ENCODE results near the gene GPC6.

Gene GPC6

DNA sequence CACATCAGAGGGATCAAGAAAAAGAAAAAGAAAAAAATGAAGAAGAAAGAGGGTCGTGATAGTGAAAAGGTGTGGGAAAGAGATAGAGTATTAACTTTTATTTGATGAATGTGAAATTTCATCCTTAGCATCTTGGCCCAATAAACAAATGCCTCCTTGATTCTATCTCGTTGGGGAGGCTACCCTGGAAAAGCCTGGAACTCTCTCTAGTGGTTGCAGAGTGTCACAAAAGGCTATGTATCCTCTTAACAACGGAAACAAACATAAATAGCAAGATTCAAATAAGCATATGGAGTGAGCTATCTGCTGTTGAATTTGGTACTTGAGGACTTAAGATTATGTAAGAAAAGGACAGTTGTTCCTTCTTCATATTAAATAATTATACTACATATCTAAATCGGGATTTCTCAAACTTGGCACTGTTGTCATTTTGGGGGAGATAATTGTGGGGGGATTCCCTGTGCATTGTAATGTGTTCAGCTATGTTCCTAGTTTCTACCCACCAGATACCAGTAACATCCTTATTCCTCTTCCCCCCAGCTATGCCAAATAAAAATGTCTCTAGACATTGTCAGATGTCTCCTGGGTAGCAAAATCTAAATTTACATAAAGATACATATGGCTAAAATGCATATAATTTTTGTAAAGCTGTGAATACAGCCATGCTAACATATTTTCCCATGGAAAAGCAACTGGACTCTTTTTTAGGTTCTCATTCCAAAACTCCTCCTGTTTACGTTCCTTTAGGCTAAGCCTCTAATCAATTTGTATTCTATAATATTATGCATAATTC is 695.7 kb downstream of the GPC6 start:
- DNase-seq (ENCODE audit: low read depth in 2 of 2) = no peak

DNA sequence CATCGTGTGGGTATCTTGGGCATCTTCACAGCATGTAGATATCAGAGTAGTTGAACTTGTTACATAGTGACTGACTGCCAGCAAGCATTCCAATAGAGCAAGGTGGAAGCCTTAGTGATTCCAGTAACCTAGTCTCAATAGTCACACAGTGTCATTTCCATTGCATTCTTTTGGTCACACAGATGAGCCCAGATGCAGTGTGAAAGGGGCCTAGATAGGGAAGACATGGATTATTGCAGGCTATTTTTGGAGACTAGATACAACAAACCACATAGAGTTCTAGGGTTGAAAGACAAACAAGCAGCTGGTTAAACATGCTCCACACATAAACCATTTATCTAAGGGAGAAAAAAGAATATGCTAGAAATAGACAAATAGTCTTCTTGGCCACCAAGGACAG is 699.4 kb downstream of the GPC6 start:
- no peak for DNase-seq (ENCODE audit: low read depth in 2 of 2)

- no peak for DNase-seq (ENCODE audit: low read depth in 2 of 2)
Measured at GRCh38 chr13:93926425-93926824, 699.8 kb downstream of the GPC6 start.

DNA sequence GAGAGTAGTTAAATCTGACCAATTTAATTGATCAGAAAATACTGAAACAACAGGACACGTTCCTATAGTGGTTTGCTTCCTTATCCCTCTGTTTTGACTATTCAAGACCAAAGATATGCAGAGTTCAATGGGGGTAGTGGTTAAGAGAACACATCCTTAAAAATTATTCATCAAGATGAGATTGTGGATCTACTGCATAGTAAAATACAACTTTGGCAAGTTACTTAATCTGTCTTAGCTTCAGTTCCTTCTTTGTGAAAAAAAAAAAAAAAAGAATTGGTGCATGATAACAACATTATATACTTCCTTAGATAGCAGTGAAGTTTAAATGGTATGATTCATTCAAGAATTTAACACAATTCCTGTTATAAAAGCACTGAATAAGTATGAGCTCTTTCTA is 700.8 kb downstream of the GPC6 start:
- no peak for DNase-seq (ENCODE audit: low read depth in 2 of 2)

GRCh38 chr13:93932901-93933300 is 706.3 kb downstream of the GPC6 start:
- DNase-seq (ENCODE audit: low read depth in 2 of 2) = no peak

GRCh38 chr13:93936901-93937300 is 710.3 kb downstream of the GPC6 start:
- DNase-seq (ENCODE audit: low read depth in 2 of 2) = no peak

DNA sequence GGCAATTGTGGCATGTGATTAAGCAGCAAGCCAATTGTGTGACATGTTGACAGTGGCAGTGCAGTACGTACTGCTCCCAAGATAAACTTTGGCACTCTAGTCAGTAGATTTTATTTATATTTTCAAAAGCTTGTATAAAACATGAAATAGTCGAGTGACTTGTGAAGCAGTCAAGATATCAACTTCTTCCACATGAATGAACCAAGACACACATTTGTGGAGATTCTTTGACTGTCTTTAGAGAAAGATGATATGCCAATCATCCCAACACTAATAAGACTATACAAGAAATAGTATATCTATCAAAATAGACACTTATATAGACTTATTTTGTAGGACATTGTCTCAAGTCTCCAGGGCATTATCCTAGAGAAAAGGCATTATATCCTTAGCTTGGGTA is 714.8 kb downstream of the GPC6 start:
- DNase-seq (ENCODE audit: low read depth in 2 of 2) = no peak

DNA sequence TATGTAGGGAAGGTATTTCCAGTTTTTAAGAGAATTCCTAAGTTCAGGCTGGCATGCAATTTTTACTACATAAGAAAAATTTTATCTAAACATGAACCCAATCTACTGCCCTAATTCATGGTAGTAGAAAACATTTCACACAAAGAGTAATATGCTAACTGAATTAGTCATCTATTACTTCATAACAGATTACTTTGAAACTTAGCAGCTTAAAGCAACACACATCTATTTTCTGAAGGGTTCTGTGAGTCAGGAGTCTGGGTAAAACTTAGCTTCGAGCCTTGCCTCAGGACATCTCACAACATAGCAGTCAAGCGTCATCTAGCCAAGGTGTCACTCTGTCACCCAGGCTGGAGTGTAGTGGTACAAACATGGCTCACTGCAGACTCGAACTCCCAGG is 715.4 kb downstream of the GPC6 start:
- DNase-seq (ENCODE audit: low read depth in 2 of 2) = no peak

DNA sequence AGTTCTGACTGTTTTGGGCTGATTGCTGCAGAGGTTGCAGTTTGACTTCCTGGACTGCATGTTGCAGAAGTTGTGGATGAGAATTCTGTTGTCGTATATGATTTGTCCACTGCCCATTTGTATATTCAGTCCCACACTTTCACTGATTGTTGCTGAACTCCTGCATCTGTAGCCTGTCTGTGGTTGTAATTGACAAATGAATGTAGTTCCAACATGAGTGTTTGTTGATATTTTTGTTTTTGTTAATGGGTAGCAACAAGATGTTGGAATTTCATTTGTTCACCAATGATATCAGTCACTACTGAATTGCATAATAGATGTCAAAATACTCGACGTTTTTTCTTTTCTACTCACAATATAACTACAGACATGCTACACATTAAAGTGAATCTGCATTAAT is 719.0 kb downstream of the GPC6 start:
- DNase-seq (ENCODE audit: low read depth in 2 of 2) = no peak

DNA sequence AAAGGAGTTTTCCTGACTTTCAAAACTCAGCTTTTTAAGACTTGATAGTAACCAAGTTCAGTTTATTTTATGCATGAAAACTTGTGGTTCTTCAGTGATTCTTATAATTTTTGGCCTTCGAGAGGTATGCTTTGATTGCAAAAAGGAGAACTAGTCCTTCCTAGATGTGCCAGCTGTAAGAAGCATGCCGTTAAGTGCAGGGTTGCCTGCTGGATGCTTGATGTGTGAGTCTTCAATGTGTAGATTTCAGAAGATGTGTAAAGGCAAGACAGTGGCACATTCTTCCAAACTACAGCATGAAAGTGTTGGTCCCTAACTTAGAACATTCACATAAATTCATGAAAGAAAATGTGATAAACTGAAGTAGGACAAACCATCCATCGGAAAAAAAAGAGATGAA is 720.4 kb downstream of the GPC6 start:
- DNase-seq (ENCODE audit: low read depth in 2 of 2) = no peak

DNA sequence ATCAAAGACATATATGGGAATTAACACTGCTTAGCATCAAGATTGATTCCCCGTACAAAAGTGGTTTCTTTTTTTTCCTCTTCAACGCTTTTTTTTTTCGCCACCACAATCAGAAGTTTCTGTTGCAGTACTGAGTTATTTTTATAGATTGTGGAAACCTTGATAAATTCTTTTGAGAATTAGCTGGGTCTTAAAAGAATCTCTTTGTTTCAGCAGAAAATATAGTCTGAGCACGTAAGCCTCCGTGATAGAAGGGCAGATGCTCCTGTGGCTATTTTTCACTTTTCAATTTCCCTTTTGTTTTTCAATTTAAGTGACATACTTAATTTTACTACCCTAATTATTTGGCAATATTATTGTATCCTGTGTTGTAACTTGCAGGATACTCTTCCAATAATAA is 721.0 kb downstream of the GPC6 start:
- no peak for DNase-seq (ENCODE audit: low read depth in 2 of 2)

DNA sequence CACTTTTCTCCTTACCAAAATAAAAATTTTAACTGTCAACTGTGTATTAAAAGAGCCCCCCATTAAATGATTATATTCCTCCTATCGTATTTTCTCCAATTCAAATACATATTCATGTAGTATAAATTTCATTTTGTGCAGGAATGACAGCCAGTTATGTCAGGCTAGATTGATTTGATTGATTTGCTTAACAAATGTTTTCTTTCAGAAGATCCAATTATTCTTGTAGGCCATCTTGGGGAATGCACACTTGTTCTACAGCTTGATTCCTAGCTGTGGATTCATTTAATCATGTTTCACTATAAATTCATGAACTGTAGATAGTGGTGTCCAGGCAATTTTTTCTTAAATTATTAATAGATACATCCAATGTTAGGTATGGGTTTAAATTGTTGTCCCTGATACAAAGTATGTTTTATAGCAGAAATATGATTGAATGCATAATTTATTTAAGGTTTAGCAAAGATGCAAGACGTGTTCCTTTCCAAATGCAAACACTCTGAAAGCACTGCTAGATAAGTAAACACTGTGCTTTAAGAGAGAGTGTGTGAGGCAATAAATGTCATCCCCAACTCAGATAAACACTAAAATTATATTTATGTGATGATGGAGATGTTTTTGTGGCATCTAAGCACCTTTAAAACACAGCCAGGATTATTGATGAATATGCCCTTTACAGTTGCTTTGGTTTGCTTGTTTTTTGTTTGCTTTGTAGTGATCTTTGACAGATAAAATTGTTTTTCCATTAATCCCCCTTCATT is 721.7 kb downstream of the GPC6 start:
- no peak for DNase-seq (ENCODE audit: low read depth in 2 of 2)

DNA sequence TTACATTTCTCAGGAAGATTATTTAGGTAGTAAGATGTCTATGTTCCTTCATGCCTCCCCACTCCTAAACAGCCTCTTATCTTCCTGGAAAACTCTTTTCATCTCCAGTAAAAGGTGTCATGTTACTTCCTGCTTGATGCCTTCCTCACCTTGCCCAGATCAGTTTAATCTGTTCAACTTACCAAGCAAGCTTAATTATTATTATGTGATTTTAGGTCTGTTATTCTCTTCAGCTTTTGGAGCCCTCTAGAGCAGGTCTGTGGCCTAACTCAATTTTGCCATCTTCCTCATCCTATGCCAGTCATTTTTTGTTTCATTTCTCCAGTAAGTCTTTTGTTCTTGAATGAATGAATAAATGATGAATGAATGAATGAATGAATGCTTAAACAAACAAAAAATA is 724.5 kb downstream of the GPC6 start:
- DNase-seq (ENCODE audit: low read depth in 2 of 2) = no peak

DNA sequence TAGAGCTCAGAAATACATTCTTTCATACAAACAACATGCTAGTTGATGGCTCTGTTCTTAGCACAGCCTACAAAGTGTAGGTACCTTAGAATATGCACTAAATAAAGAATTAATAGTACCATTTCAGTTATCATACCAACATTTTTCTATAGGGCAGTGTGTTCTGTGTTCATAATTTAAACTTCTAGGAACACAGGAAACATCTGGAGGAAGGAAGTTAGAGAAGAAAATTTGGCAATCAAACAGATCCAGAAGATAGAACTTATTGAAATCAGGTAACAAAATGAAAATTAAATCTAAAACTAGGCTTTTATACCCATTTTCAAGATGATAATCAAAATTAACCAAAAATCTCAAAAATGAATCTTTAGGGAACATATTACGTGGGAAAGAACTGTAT is 725.3 kb downstream of the GPC6 start:
- DNase-seq (ENCODE audit: low read depth in 2 of 2) = no peak

GRCh38 chr13:93953841-93954240 is 727.2 kb downstream of the GPC6 start:
- no peak for DNase-seq (ENCODE audit: low read depth in 2 of 2)

DNA sequence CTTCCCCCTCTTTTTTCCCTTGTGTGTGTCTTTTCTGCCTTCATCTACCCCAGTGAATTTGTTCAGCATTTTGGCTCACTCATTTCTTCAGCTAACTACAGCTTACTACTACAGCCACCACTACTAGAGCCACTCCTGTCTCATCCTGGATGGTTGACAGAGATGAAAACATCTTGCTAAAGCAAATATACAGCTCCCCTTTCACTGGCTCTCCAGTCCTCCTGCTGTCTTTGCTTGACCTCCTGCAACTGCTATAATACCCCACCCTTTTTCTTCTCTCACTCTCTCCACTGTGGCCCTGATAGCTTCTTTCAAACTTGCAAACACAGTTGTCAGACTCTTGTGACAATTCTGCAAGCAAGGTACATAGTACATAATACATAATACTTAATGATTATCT is 729.3 kb downstream of the GPC6 start:
- no peak for DNase-seq (ENCODE audit: low read depth in 2 of 2)

- no peak for DNase-seq (ENCODE audit: low read depth in 2 of 2)
Measured at GRCh38 chr13:93956426-93956825, 729.8 kb downstream of the GPC6 start.

DNA sequence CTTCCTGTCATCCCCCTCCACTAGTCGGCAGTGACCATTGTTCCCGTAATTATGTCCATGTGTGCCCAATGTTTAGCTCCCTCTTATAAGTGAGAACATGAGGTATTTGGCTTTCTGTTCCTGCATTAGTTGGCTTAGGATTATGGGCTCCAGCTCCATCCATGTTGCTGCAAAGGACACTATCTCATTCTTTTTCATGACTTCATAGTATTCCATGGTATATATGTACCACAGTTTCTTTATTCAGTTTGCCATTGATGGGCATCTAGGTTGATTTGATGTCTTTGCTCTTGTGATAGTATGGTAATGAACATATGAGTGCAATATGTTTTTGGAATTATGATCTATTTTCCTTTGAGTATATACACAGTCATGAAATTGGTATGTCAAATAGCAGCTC is 730.8 kb downstream of the GPC6 start:
- no peak for DNase-seq (ENCODE audit: low read depth in 2 of 2)

GRCh38 chr13:93959796-93960533 is 733.4 kb downstream of the GPC6 start:
- DNase-seq (ENCODE audit: low read depth in 2 of 2) = no peak

DNA sequence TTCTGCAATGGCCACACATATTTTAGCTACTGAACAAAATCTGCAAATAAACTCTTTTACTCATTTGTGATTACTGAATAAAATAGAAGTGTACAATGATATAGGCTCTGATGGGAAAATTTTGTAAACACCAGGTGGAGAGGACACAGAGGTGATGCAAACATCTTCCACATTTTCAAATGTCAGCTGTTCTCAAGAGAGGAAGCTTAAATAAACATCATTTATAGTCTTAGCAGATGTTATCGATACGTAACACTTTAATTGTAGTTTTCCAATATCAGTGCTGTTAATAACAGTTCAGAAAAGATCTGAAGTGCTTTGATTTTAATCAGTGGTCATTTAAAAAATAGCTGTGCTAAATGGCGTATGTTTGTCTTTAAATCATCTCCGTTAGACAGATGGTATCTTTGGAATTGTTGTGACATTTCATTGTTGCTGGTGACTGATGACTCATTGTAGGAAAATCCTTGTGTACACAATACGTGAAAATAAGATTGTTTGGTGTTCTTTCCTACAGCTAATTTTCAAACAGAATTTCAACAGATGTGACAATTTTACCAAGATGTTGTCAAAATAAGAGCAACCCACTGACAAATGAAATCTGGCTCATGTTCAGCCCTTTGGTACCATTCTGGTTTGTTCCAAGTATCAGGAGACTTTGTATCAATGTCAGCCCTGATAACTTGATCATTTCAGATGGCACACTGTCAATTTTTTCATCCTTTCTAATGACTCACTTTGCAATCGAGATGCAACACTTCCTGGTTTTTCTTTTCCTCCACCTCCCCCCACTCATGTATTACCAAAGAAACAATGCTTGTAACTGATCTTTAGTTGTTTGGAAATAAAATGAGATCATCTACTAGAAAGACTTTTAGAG is 736.9 kb downstream of the GPC6 start:
- DNase-seq (ENCODE audit: low read depth in 2 of 2) = no peak

DNA sequence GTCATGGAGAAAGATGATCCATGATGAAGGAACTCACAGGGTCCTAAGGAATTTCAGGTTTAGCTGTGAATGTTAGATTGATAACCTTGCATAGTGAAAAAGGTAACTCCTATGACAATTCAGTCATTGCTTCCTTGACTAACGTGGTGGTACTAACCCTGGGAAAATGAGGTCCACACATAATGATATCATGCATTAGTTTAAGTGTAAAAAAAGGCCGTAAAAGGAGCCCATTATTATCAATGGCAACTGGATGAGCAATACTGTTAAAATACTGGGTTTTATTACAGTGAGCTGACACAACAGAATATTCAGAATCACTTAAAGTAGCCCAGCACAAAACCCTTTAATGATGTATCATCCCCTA is 737.5 kb downstream of the GPC6 start:
- no peak for DNase-seq (ENCODE audit: low read depth in 2 of 2)

DNA sequence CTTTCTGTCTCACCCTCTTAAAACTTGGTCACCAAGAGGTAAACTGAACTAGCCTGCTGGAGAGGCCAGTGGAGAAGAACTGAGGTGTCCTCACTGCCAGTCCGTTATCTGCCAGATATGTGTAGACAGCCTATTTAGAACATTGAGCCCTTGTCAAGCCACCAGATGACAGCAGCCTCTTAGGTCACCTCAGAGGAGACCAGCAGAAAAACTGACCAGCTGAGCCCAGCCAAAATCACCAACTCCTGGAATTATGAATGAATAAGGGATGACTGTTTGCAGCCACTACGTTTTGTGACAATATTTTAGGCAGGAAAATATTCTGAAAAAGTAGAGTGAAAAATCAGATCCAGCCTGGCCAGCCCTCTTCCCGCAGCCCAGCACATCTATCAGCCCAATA is 739.0 kb downstream of the GPC6 start:
- no peak for DNase-seq (ENCODE audit: low read depth in 2 of 2)
